CD8-positive, alpha-beta memory T cell (primary cell): Measurements from ENCODE around the gene RNF187. TPM values are rescaled to one million over a fixed set of nuclear protein-coding genes. Genes with fewer than 3 reads are reported as not detected.
"Not testable (repeated sequence)": the region's sequence is repeated elsewhere in the genome, so short reads cannot be mapped to it uniquely, and the experiment has no call there.

ENCODE experiments used
- CTCF ChIA-PET: fragments of 350-600 bp; sonication (Branson Sonifier 250); formaldehyde crosslinking; loops from one replicate; lab custom pipeline; 2021; ENCODE audit warnings: antibody characterized with exemption; lab: Charles Lee
- POLR2A ChIA-PET: fragments of 350-600 bp; sonication (Branson Sonifier 250); formaldehyde crosslinking; loops from one replicate; lab custom pipeline; 2021; ENCODE audit warnings: antibody characterized with exemption; lab: Charles Lee
- DNase-seq, 5 donors: peaks; one replicate each; pipeline versions ENCODE4 v3.0.0 to v3.0.0-alpha.2; 2020 to 2022; ENCODE audit warnings: mixed read lengths in 1 of 5
- H3K27ac ChIP-seq: one replicate; pipeline ENCODE4 v1.7.0; 2013; ENCODE audit warnings: low read depth, mild to moderate bottlenecking, low read length, moderate library complexity
- H3K27me3 ChIP-seq: 2 replicates; pipeline ENCODE4 v1.7.0; 2013; ENCODE audit warnings: low read length, mild to moderate bottlenecking; ENCODE audit not compliant: insufficient read depth, poor library complexity, severe bottlenecking
- H3K36me3 ChIP-seq: 2 replicates; pipeline ENCODE4 v1.7.0; 2013; ENCODE audit warnings: mild to moderate bottlenecking, low read length, moderate library complexity; ENCODE audit not compliant: insufficient read depth
- H3K4me1 ChIP-seq: 2 replicates; pipeline ENCODE4 v1.7.0; 2013; ENCODE audit warnings: mild to moderate bottlenecking, low read length, moderate library complexity; ENCODE audit not compliant: insufficient read depth
- H3K4me3 ChIP-seq: 2 replicates; pipeline ENCODE4 v1.7.0; 2013; ENCODE audit warnings: mild to moderate bottlenecking, low read length
- H3K9me3 ChIP-seq: 2 replicates; pipeline ENCODE4 v1.7.0; 2013; ENCODE audit warnings: mild to moderate bottlenecking, low read length
- H3K27ac Mint-ChIP-seq, 8 donors: one replicate each; pipeline ENCODE4 v1.8.0; 2020 to 2021; ENCODE audit warnings: mixed read lengths in 8 of 8, mild to moderate bottlenecking in 6 of 8, inconsistent platforms in 3 of 8, moderate library complexity in 3 of 8
- H3K27me3 Mint-ChIP-seq, 2 donors: one replicate each; pipeline ENCODE4 v1.8.0; 2020 to 2021; ENCODE audit warnings: mixed read lengths in 2 of 2, mild to moderate bottlenecking in 1 of 2, moderate library complexity in 1 of 2
- H3K36me3 Mint-ChIP-seq, 3 donors: one replicate each; pipeline ENCODE4 v1.8.0; 2020 to 2021; ENCODE audit warnings: mixed read lengths in 3 of 3, inconsistent platforms in 1 of 3, mild to moderate bottlenecking in 1 of 3
- H3K4me1 Mint-ChIP-seq, 3 donors: one replicate each; pipeline ENCODE4 v1.8.0; 2020 to 2021; ENCODE audit warnings: mixed read lengths in 3 of 3, inconsistent platforms in 1 of 3, mild to moderate bottlenecking in 1 of 3
- H3K4me3 Mint-ChIP-seq, 7 donors: one replicate each; pipeline ENCODE4 v1.8.0; 2020 to 2021; ENCODE audit warnings: mixed read lengths in 7 of 7, mild to moderate bottlenecking in 6 of 7, moderate library complexity in 4 of 7, inconsistent platforms in 2 of 7
- H3K9me3 Mint-ChIP-seq, 5 donors: one replicate each; pipeline ENCODE4 v1.8.0; 2020 to 2022; ENCODE audit warnings: mixed read lengths in 5 of 5, mild to moderate bottlenecking in 3 of 5, moderate library complexity in 2 of 5, inconsistent platforms in 1 of 5
- polyA plus RNA-seq: library from polyadenylated mRNA; unstranded; fragments of 300-500 nt; fragmentation: Illumina TruSeq; gene quantifications from one replicate; pipeline ENCODE4 v1.2.3, GENCODE V29; 2021
- total RNA-seq, 2 experiments: library from RNA; stranded (reverse); gene quantifications; one replicate each; pipeline ENCODE4 v1.2.3, GENCODE V29; 2021

RNF187 gene
- total and polyA plus RNA-seq, 3 experiments from 2014 or later, result 56.7 to 129 (median 128) TPM

- CTCF ChIA-PET, H3K4me1 ChIP-seq, H3K27me3 Mint-ChIP-seq, H3K27ac ChIP-seq, H3K4me3 Mint-ChIP-seq, H3K9me3 ChIP-seq, H3K36me3 ChIP-seq, H3K9me3 Mint-ChIP-seq, H3K27ac Mint-ChIP-seq, H3K36me3 Mint-ChIP-seq, H3K4me3 ChIP-seq, POLR2A ChIA-PET, H3K27me3 ChIP-seq, DNase-seq: not testable (repeated sequence)
- peaks cover 5 to 12% (median 6%) of the 10 kb centered on the region in 3 donors for H3K4me1 Mint-ChIP-seq
These were observed 18.8 kb downstream of the RNF187 start for GRCh38 chr1:228505944-228506343.

GRCh38 chr1:228507961-228508652 is 20.9 kb downstream of the RNF187 start:
- no peak overlapping the region for H3K27ac Mint-ChIP-seq
- H3K4me3 Mint-ChIP-seq, result no peak overlapping the region
- no peaks in the 10 kb centered on the region for H3K9me3 Mint-ChIP-seq
- DNase-seq, result no peak
- Histone ChIP-seq H3K4me3 (no peak overlapping the region), H3K27ac (no peak overlapping the region), H3K9me3 (no peaks in the 10 kb centered on the region), H3K27me3 (no peaks in the 10 kb centered on the region), H3K36me3 (no peaks in the 10 kb centered on the region), H3K4me1 (peaks cover 12% of the 10 kb centered on the region)
- peaks cover 7 to 9% of the 10 kb centered on the region in 2 donors for H3K27me3 Mint-ChIP-seq
- POLR2A ChIA-PET, result no interaction called here
- H3K36me3 Mint-ChIP-seq, result no peaks in the 10 kb centered on the region
- CTCF ChIA-PET, result no interaction called here
- peaks cover 5 to 9% (median 6%) of the 10 kb centered on the region in 3 donors for H3K4me1 Mint-ChIP-seq

GRCh38 chr1:228508840-228509415 is 21.7 kb downstream of the RNF187 start:
- Mint-ChIP-seq H3K4me1 (peaks cover 6 to 13% (median 7%) of the 10 kb centered on the region in 3 donors), H3K4me3 (no peak overlapping the region), H3K9me3 (no peaks in the 10 kb centered on the region), H3K27me3 (peaks cover 7 to 9% of the 10 kb centered on the region in 2 donors), H3K27ac (no peak overlapping the region), H3K36me3 (no peaks in the 10 kb centered on the region)
- Histone ChIP-seq H3K4me1 (peaks cover 18% of the 10 kb centered on the region), H3K36me3 (no peaks in the 10 kb centered on the region), H3K27me3 (no peaks in the 10 kb centered on the region), H3K27ac (no peak overlapping the region), H3K9me3 (no peaks in the 10 kb centered on the region), H3K4me3 (no peak overlapping the region)
- POLR2A ChIA-PET, result no interaction called here
- CTCF ChIA-PET, result interaction anchor here (0.7 to 1.0 kb wide), 2 partner anchors 44 to 379 kb away, joined by 3 read pairs; no protein-coding TSS in a partner anchor
- DNase-seq, result no peak

- Histone ChIP-seq H3K9me3 (no peaks in the 10 kb centered on the region), H3K4me1 (peaks cover 18% of the 10 kb centered on the region), H3K36me3 (no peaks in the 10 kb centered on the region), H3K4me3 (no peak overlapping the region), H3K27ac (no peak overlapping the region), H3K27me3 (no peaks in the 10 kb centered on the region)
- Mint-ChIP-seq H3K27me3 (peaks cover 6 to 9% of the 10 kb centered on the region in 2 donors), H3K4me3 (no peak overlapping the region), H3K4me1 (peaks cover 6 to 13% (median 7%) of the 10 kb centered on the region in 3 donors), H3K9me3 (no peaks in the 10 kb centered on the region), H3K36me3 (no peaks in the 10 kb centered on the region), H3K27ac (no peak overlapping the region)
- ChIA-PET CTCF (interaction anchor here (3.4 kb wide), 1 partner anchor 10 kb away, joined by 20 read pairs; no protein-coding TSS in a partner anchor), POLR2A (no interaction called here)
- DNase-seq, result no peak
These were observed 23.1 kb downstream of the RNF187 start for GRCh38 chr1:228510101-228510802.

- Histone ChIP-seq H3K4me1 (peaks cover 18% of the 10 kb centered on the region), H3K27ac (no peak overlapping the region), H3K4me3 (no peak overlapping the region), H3K27me3 (no peaks in the 10 kb centered on the region), H3K9me3 (no peaks in the 10 kb centered on the region), H3K36me3 (no peaks in the 10 kb centered on the region)
- ChIA-PET POLR2A (no interaction called here), CTCF (interaction anchor here (3.4 kb wide), 1 partner anchor 10 kb away, joined by 20 read pairs; no protein-coding TSS in a partner anchor)
- Mint-ChIP-seq H3K27ac (peak overlapping the region in 3 of 8 donors; percentile 38 to 85 (median 43)), H3K4me3 (no peak overlapping the region), H3K27me3 (peaks cover 4 to 9% of the 10 kb centered on the region in 2 donors), H3K36me3 (no peaks in the 10 kb centered on the region), H3K4me1 (peaks cover 6 to 13% (median 7%) of the 10 kb centered on the region in 3 donors), H3K9me3 (no peaks in the 10 kb centered on the region)
- DNase-seq, result no peak
These were observed 23.7 kb downstream of the RNF187 start for GRCh38 chr1:228510803-228511413.

- H3K27me3 ChIP-seq, result no peaks in the 10 kb centered on the region
- peaks cover 4 to 9% of the 10 kb centered on the region in 2 donors for H3K27me3 Mint-ChIP-seq
- peaks cover 6 to 13% (median 7%) of the 10 kb centered on the region in 3 donors for H3K4me1 Mint-ChIP-seq
- peaks cover 18% of the 10 kb centered on the region for H3K4me1 ChIP-seq
- H3K27ac ChIP-seq, result peak overlapping the region; percentile 87
- ChIA-PET CTCF (interaction anchor here (1.4 to 3.4 kb wide), 2 partner anchors 11 to 39 kb away, joined by 3 to 20 read pairs; no protein-coding TSS in a partner anchor), POLR2A (no interaction called here)
- no peak overlapping the region for H3K4me3 Mint-ChIP-seq
- H3K9me3 ChIP-seq, result no peaks in the 10 kb centered on the region
- H3K9me3 Mint-ChIP-seq, result no peaks in the 10 kb centered on the region
- no peak overlapping the region for H3K4me3 ChIP-seq
- no peaks in the 10 kb centered on the region for H3K36me3 ChIP-seq
- no peaks in the 10 kb centered on the region for H3K36me3 Mint-ChIP-seq
- no peak for DNase-seq
- H3K27ac Mint-ChIP-seq, result peak overlapping the region in 1 of 8 donors; percentile 17
These were observed 24.6 kb downstream of the RNF187 start for GRCh38 chr1:228511546-228512445.

GRCh38 chr1:228512781-228513198 is 25.6 kb downstream of the RNF187 start:
- no peak for DNase-seq
- Histone ChIP-seq H3K9me3 (no peaks in the 10 kb centered on the region), H3K4me3 (peak overlapping the region; percentile 7), H3K36me3 (no peaks in the 10 kb centered on the region), H3K27me3 (no peaks in the 10 kb centered on the region), H3K27ac (peak overlapping the region; percentile 87), H3K4me1 (peaks cover 18% of the 10 kb centered on the region)
- Mint-ChIP-seq H3K36me3 (no peaks in the 10 kb centered on the region), H3K9me3 (no peaks in the 10 kb centered on the region), H3K27me3 (peaks cover 2 to 9% of the 10 kb centered on the region in 2 donors), H3K4me1 (peaks cover 6 to 13% (median 7%) of the 10 kb centered on the region in 3 donors), H3K27ac (peak overlapping the region in 4 of 8 donors; percentile 58 to 94 (median 80)), H3K4me3 (no peak overlapping the region)
- CTCF ChIA-PET, result interaction anchor here (1.1 to 3.4 kb wide), 4 partner anchors 12 to 513 kb away, joined by 3 to 20 read pairs (median 4); partner anchors contain the start of gene TRIM11
- POLR2A ChIA-PET, result no interaction called here
